D721Med (cell line): ENCODE data around the gene PCNT.

Experiments
- DNase-seq: peaks from one replicate; pipeline ENCODE4 v3.0.0; 2011; ENCODE audit warnings: low spot score; ENCODE audit not compliant: insufficient read length
- FAIRE-seq: peaks from 2 replicates; lab custom pipeline; 2011; peaks lifted over from hg19 to GRCh38; lab: Jason Lieb, UNC
- TF ChIP-seq, protein P1 (sequence below): IDR thresholded peaks from 2 replicates; pipeline ENCODE4 v1.5.1; 2012; ENCODE audit warnings: mild to moderate bottlenecking, control low read depth; ENCODE audit not compliant: insufficient read depth; ENCODE audit errors: missing control alignments

The PCNT gene

DNA sequence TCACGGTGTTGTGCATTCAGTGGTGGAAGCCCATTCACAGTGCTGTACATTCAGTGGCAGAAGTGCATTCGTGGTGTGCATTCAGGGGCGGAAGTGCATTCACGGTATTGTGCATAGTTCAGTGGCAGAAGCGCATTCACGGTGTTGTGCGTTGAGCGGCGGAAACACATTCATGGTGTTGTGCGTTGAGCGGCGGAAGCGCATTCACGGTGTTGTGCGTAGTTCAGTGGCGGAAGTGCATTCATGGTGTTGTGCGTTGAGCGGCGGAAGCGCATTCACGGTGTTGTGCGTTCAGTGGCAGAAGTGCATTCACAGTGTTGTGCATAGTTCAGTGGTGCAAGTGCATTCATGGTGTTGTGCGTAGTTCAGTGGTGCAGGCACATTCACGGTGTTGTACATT is 60.6 kb downstream of the PCNT start:
- TF ChIP-seq, protein P1, sequence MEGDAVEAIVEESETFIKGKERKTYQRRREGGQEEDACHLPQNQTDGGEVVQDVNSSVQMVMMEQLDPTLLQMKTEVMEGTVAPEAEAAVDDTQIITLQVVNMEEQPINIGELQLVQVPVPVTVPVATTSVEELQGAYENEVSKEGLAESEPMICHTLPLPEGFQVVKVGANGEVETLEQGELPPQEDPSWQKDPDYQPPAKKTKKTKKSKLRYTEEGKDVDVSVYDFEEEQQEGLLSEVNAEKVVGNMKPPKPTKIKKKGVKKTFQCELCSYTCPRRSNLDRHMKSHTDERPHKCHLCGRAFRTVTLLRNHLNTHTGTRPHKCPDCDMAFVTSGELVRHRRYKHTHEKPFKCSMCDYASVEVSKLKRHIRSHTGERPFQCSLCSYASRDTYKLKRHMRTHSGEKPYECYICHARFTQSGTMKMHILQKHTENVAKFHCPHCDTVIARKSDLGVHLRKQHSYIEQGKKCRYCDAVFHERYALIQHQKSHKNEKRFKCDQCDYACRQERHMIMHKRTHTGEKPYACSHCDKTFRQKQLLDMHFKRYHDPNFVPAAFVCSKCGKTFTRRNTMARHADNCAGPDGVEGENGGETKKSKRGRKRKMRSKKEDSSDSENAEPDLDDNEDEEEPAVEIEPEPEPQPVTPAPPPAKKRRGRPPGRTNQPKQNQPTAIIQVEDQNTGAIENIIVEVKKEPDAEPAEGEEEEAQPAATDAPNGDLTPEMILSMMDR = no peak
- DNase-seq (no peak), FAIRE-seq (no peak)

DNA sequence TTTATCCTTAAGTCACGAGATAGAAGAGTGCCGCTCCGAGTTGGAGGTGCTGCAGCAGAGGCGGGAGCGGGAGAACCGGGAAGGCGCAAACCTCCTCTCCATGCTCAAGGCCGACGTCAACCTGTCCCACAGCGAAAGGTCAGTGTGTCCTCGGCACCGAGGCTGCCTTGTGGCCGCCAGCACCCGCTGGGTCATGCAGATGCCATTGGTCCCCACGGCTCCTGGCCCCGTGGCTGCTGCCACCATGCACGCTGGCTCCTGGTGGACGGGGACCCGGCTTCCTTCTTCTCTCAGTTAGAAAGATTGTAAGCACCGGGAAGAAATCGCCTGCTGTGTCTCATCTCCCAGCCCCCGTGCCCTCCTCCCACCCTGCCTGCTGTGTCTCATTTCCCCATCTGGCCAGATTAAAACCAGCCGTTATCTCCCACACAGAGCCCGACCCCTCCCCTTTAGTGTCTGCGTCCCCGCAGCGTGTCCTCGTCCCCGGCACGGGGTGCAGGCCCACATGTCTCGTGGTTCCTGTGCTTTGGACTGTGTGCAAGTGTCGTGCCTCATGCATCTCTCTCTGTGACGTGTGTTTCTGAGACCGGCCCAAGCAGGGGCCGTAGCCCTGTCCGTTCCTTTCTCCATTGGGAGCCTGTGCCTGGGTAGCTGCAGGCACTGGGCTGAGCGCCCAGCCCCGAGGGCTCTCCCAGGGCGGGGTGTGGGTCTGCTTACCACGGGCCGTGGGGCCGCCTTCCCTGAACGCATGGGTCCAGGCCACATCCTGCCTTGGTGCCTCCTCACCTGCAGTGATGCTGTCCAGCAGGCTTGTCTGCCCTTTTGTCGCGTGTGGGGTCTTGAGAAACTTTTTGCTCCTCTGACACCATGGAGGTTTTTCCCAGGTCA is 62.1 kb downstream of the PCNT start:
- DNase-seq (no peak), FAIRE-seq (no peak)
- TF ChIP-seq, protein P1 = no peak

DNA sequence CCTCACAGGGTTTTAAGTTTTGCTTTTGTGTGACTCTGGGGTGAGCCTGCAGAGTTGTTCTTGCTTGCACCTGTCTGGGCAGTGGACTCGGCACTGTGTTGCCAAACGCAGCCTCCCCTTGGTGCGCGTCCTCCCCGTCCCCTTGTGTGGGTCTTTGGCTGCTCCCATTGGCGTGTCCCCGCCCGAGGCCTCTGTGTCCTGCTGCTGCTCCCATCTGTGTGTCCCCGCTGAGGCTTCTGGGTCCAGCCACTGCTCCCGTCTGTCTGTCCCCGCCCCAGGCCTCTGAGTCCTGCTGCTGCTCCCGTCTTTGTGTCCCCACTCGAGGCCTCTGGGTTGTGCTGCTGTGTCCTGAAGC is 62.8 kb downstream of the PCNT start:
- TF ChIP-seq, protein P1 = no peak
- FAIRE-seq = no peak
- DNase-seq = no peak

DNA sequence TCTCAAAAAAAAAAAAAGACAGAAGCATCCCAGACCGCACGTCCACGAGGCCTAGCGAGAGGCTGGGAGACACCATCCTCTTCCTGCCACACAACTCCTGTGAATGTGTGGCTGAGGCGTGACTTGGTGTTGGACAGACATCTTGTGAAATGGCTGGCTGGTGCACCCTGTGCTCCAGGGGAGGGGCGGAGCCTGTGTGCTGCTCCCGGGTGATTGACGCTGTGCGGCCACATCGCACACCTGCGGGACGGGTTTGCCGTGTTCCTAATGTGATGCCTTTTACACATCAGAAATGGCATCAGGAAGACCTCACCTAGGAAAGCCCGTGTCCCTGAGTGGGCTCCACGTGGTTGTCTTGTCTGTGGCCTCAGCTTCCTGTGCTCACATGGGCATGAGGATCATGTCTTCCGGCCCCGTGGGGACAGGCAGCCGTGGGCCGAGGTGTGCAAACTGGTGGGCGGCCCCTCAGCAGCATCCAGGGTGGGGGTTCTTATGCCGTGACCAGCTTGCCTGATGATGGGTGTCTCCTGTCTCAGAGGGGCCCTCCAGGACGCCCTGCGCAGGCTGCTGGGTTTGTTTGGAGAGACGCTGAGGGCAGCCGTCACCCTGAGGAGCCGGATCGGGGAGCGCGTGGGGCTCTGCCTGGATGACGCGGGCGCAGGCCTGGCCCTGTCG is 64.4 kb downstream of the PCNT start:
- FAIRE-seq = no peak
- TF ChIP-seq, protein P1 = no peak

DNA sequence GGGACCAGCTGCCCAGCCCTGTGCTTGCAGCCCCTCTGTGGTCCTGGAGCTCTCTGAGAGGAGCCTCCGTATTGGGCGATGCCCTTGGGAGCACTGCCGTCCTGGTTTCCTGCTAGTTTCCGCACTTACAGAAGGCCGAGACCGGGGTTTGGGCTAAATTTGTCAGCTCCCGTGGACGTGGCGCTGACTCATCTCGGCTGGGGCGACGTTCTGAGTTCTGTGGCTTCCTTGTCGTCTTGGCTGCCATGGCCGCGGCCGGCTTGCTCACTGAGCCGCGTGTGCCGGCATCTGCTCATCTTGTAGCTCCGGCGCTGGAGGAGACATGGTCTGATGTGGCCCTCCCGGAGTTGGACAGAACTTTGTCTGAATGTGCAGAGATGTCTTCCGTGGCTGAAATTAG is 64.9 kb downstream of the PCNT start:
- DNase-seq (no peak), FAIRE-seq (no peak)
- TF ChIP-seq, protein P1 = no peak

More for the DNA sequence above, 64.4 kb downstream of the PCNT start:
- no peak for DNase-seq

DNA sequence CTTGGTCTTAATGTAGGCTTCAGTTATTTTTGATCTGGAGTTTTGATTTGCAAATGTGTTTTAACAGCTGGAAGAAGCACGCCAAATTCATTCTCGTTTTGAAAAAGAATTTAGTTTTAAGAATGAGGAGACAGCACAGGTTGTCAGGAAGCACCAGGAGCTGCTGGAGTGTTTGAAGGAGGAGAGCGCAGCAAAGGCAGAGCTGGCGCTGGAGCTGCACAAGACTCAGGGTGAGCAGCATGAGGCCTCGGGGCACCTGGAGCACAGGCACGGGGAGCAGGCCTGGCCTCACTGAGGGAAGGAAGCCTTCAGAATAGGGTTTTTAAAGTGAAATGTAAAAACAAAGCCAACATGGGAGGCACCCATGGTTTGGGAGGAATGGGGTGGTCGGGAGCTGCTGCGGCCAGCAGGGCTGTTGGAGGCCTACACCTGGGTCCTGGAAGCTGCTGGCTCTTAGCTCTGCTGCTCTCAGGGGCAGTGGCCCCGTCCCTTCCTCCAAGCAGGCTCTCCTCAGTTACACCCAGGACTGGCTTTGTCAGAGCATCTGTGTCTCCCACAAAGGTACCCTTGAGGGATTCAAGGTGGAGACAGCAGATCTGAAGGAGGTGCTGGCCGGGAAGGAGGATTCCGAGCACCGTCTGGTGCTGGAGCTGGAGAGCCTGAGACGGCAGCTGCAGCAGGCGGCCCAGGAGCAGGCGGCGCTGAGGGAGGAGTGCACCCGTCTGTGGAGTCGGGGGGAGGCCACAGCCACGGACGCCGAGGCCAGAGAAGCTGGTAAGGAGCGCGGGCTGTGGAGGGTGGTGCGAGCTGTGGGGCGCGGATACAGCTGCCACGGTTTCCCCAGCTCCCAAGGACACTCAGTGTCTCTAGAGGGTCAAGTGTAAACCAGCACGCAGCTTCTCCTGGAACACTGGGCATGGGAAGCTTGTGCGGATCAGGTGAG is 66.9 kb downstream of the PCNT start:
- DNase-seq (no peak), FAIRE-seq (no peak)
- TF ChIP-seq, protein P1 = no peak
